Esophagus squamous epithelium (tissue), 4 donors: ENCODE data around the gene PDZD8.

Experiments
- POLR2A ChIP-seq, 4 donors: fragments of 450-650 bp; IDR thresholded peaks; one replicate each; pipeline ENCODE4 v1.6.1; 2017; ENCODE audit warnings: antibody characterized with exemption in 4 of 4, mild to moderate bottlenecking in 4 of 4, moderate library complexity in 3 of 4
- TF ChIP-seq, protein P1 (sequence below), 6 experiments: fragments of 450-650 bp in 4 of 6; fragments of 200-600 bp in 2 of 6; sonication (generic) in 2 of 6; IDR thresholded peaks; one replicate each; pipeline ENCODE4 v1.5.1; 2016 to 2019; ENCODE audit warnings: antibody characterized with exemption in 6 of 6, mild to moderate bottlenecking in 4 of 6, moderate library complexity in 4 of 6

DNA sequence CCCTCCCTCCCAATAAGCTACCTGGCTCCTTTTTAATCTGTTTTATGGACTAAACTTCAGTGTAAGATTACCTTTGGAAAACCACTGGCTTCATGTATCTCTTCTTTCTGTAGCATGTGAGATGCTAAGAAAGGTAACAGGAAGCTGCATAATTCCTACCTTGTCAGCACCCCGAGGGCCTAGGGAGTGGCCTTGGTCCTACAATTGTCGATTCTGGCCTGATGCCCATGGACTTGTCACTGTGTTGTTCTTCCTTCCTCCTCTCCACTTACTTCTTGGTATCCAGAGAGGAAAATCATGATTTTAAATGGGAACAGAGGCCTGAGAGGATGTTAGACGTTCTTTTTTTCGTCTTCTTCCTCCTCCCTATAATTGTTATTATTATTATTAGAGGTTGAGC is 42.9 kb upstream of the PDZD8 start:
- TF ChIP-seq, protein P1, sequence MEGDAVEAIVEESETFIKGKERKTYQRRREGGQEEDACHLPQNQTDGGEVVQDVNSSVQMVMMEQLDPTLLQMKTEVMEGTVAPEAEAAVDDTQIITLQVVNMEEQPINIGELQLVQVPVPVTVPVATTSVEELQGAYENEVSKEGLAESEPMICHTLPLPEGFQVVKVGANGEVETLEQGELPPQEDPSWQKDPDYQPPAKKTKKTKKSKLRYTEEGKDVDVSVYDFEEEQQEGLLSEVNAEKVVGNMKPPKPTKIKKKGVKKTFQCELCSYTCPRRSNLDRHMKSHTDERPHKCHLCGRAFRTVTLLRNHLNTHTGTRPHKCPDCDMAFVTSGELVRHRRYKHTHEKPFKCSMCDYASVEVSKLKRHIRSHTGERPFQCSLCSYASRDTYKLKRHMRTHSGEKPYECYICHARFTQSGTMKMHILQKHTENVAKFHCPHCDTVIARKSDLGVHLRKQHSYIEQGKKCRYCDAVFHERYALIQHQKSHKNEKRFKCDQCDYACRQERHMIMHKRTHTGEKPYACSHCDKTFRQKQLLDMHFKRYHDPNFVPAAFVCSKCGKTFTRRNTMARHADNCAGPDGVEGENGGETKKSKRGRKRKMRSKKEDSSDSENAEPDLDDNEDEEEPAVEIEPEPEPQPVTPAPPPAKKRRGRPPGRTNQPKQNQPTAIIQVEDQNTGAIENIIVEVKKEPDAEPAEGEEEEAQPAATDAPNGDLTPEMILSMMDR (IDR thresholded peaks at IDR 0.05): no peak
- TF ChIP-seq POLR2A (IDR thresholded peaks at IDR 0.05): no peak
